Astrocyte of the cerebellum (primary cell): Measurements from ENCODE around the gene GYS2.

Source experiments
- DNase-seq: peaks from one replicate; pipeline ENCODE4 v3.0.0-alpha.2; 2011; ENCODE audit warnings: low read depth
- H3K4me3 ChIP-seq: 2 replicates; pipeline ENCODE4 v1.5.1; 2011; ENCODE audit warnings: mild to moderate bottlenecking, low read depth, low read length, moderate library complexity
- CTCF ChIP-seq: IDR thresholded peaks from 2 replicates; pipeline ENCODE4 v1.5.1; 2012; ENCODE audit warnings: low read length, low read depth, moderate library complexity, mild to moderate bottlenecking; ENCODE audit errors: missing control alignments
- in situ Hi-C: cut with HindIII; loops from 2 replicates; pipeline ENCODE4 v1.10.0; 2017; ENCODE audit warnings: low sequenced_read_pairs

The GYS2 gene

GRCh38 chr12:21521541-21521940, 83.1 kb downstream of the GYS2 start:
- no peak for TF ChIP-seq CTCF
- H3K4me3 ChIP-seq = no peak overlapping the region
- DNase-seq = no peak
- in situ Hi-C loops = no loop called here

DNA sequence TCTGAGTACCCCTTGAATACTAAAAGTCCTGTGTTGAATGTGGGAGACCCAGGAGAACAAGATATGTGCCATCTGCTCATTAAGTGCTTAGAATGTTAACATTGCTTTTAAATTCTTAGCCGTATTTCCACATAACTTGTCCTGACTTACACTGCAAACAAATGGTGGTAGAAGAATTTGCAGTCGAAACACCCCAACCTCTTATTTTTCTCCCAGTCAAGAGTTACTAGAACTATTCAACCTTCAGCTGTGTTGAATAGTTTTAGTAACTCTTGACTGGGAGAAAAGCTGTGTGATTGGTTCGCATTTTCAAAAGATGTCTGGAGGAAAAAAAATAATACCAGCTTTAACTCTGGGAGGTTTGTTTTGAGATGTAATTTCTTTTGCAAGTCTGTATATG, 86.2 kb downstream of the GYS2 start:
- in situ Hi-C loops = no loop called here
- no peak overlapping the region for H3K4me3 ChIP-seq
- DNase-seq = no peak
- no peak for TF ChIP-seq CTCF

GRCh38 chr12:21516281-21516680, 88.4 kb downstream of the GYS2 start:
- no peak for TF ChIP-seq CTCF
- H3K4me3 ChIP-seq = no peak overlapping the region
- in situ Hi-C loops = no loop called here

DNA sequence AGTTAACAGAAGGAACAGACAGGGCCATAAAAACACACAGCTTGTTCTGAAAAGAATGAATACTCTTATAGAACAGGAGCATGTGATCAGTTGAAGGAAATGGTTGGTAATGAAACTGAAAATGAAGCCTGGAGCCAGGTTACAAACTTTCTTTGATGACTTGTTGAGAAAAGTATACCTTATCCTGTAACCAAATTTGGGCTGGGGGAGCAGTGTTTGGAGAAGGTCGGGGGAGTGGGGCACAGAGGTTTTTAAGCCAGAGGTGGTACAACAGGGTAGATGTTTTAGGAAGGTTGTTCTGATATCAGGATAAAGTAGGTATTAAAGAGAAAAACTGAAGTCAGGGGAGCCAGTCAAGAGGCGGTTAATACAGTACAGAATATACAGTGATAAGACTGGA, 94.9 kb downstream of the GYS2 start:
- no peak overlapping the region for H3K4me3 ChIP-seq
- in situ Hi-C loops = no loop called here
- DNase-seq = no peak

More at GRCh38 chr12:21516281-21516680, 88.4 kb downstream of the GYS2 start:
- DNase-seq = no peak

DNA sequence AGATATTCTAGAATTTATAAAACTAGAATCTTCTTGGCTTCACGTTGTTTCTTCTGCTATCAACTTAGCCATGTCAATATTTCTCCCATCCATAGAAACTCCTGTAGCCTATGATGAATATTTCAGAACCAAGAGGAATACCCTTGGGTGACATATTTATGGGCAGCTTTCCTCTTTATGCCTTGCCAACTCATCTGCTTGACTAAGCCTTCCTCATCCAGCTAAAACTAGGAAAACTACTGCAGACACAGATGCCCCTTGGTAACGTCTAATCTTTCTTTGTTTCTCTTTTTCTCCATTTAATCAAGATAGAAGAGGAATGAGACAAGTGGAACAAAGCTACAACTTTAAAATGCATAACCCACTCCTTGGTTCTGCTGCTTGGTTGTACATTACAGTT, 96.8 kb downstream of the GYS2 start:
- in situ Hi-C loops = no loop called here

More for the DNA sequence above, 94.9 kb downstream of the GYS2 start:
- no peak for TF ChIP-seq CTCF

GRCh38 chr12:21505888-21506287, 98.8 kb downstream of the GYS2 start:
- in situ Hi-C loops = no loop called here
- TF ChIP-seq CTCF = no peak
- H3K4me3 ChIP-seq = no peak overlapping the region
- DNase-seq = no peak

More for the DNA sequence above, 96.8 kb downstream of the GYS2 start:
- no peak for DNase-seq
- H3K4me3 ChIP-seq = no peak overlapping the region
- no peak for TF ChIP-seq CTCF

GRCh38 chr12:21502872-21503271, 101.8 kb downstream of the GYS2 start:
- H3K4me3 ChIP-seq = peak overlapping the region; percentile 88
- no peak for DNase-seq
- in situ Hi-C loops = no loop called here
- TF ChIP-seq CTCF = no peak
